Muscle of back (tissue), 13 donors: ENCODE data around the gene USP20. TPM values are rescaled to one million over a fixed set of nuclear protein-coding genes. Genes with fewer than 3 reads are reported as not detected.
"Not testable (repeated sequence)": the region's sequence is repeated elsewhere in the genome, so short reads cannot be mapped to it uniquely, and the experiment has no call there.

ENCODE experiments used
- DNase-seq, 3 donors: peaks; one replicate each; pipeline versions ENCODE4 v3.0.0 to v3.0.0-alpha.2; 2013
- long read RNA-seq, 9 donors: transcript quantifications; one replicate each; lab custom pipeline, GENCODE V29; 2026
- polyA plus RNA-seq, 10 donors: library from polyadenylated mRNA; unstranded; fragments of 120-200 nt; gene quantifications; one replicate each; pipeline ENCODE4 v1.2.1, GENCODE V29; 2013; ENCODE audit not compliant: insufficient read length in 10 of 10

USP20 gene
- polyA plus RNA-seq, result 10 to 100 TPM in 8 of 10 donors, 1 to 10 TPM in 2; 9.2 to 14.4 (median 12.5) TPM
- long read RNA-seq, donor 1, full-length matches to known transcripts, result 3 of 37 reads
- long read RNA-seq, donor 1, partial matches to known transcripts, result 10 of 37 reads
- long read RNA-seq, donor 1, other reads (novel, unspliced or antisense), result 24 of 37 reads
- long read RNA-seq, donor 2, result 0 reads
- long read RNA-seq, donor 3, result 0 reads
- long read RNA-seq, donor 4, result 0 reads
- long read RNA-seq, donor 5, full-length matches to known transcripts, result 1 of 1 reads
- long read RNA-seq, donor 5, partial matches to known transcripts, result 0 of 1 reads
- long read RNA-seq, donor 5, other reads (novel, unspliced or antisense), result 0 of 1 reads
- long read RNA-seq, donor 6, full-length matches to known transcripts, result 1 of 1 reads
- long read RNA-seq, donor 6, partial matches to known transcripts, result 0 of 1 reads
- long read RNA-seq, donor 6, other reads (novel, unspliced or antisense), result 0 of 1 reads
- long read RNA-seq, donor 7, result 0 reads
- long read RNA-seq, donor 8, result 0 reads
- long read RNA-seq, donor 9, result 0 reads

- peak; percentile 96 to 99 (median 99) for DNase-seq
These were observed at the start of gene USP20, which contains the start of gene C9orf78 for GRCh38 chr9:129835128-129835859. TSS of gene USP20 (plus strand) at chr9:129835458. CDS start at chr9:129852556, 17,098 bp downstream. TSS of gene C9orf78 (minus strand) at chr9:129835275. CDS start at chr9:129835221, 54 bp downstream.

DNA sequence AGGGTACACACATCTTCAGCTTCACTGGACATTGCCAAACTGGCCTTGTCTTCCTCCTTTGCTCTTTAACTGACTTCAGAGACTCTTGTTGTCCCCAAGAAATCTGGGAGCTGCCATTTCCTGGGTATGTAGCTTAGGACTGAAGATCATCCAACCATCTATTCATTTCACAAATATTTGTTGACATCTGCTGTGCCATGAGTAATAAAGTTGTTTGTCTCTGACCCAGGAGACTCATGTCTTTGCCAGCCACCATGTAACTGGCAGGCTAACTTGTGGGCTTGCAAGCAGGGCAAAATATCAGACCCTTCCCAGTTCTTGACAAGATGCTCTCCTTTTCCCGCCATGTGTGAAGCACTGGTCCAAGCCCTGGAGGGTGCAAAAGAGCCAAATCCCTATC lies 49.4 kb upstream of the USP20 start:
- no peak for DNase-seq

- DNase-seq, result no peak
These were observed 48.8 kb upstream of the USP20 start for GRCh38 chr9:129786481-129786880.

DNA sequence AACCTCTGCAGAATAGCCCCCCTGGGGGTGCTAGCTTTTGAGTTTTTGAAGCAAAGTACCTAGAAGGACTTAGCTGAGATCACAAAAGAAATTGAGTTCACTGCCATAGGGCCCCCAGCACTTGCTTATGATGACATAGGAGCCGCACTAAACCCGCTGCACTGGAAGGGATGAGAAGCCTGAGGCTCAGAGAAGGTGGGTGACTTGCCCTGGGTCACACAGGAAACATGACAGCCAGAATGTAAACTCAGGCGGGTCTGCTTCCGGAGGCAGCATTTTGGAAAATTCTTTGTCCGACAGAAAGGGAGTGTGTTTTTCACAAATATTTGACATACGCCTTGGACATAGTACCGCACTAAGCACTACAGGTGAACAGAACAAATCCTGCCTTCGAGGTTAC lies 40.7 kb upstream of the USP20 start:
- DNase-seq, result no peak

- DNase-seq, result not testable (repeated sequence)
These were observed 39.2 kb upstream of the USP20 start for GRCh38 chr9:129796029-129796428.

GRCh38 chr9:129798973-129799372 lies 36.3 kb upstream of the USP20 start:
- no peak for DNase-seq

GRCh38 chr9:129801504-129801903 lies 33.8 kb upstream of the USP20 start:
- no peak for DNase-seq

GRCh38 chr9:129802833-129803675 lies 32.2 kb upstream of the USP20 start, which contains the start of gene TOR1B:
TSS of gene TOR1B (plus strand) at chr9:129803184. CDS start at chr9:129803213, 29 bp downstream.
- peak; percentile 95 to 98 (median 97) for DNase-seq

GRCh38 chr9:129803676-129804060 lies 31.6 kb upstream of the USP20 start:
- DNase-seq, result no peak

- no peak for DNase-seq
These were observed 29.2 kb upstream of the USP20 start for GRCh38 chr9:129806061-129806460.

DNA sequence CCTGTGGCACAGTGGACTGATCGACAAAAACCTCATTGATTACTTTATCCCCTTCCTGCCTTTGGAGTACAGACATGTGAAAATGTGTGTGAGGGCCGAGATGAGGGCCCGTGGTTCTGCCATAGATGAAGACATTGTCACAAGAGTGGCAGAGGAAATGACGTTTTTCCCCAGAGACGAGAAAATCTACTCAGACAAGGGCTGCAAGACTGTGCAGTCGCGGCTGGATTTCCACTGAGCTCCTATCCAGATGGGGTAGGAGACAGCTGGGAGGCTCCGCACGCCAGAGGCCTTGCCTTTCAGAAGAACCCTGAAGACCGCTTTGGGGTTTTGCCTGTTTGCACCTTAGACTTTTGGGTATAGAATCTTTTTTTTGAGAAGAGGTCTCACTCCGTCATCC lies 25.9 kb upstream of the USP20 start:
- no peak for DNase-seq

- DNase-seq, result no peak
These were observed 25.1 kb upstream of the USP20 start for GRCh38 chr9:129810116-129810515.

GRCh38 chr9:129810788-129811187 lies 24.5 kb upstream of the USP20 start:
- no peak for DNase-seq

GRCh38 chr9:129811967-129812363 lies 23.3 kb upstream of the USP20 start:
- DNase-seq, result no peak

DNA sequence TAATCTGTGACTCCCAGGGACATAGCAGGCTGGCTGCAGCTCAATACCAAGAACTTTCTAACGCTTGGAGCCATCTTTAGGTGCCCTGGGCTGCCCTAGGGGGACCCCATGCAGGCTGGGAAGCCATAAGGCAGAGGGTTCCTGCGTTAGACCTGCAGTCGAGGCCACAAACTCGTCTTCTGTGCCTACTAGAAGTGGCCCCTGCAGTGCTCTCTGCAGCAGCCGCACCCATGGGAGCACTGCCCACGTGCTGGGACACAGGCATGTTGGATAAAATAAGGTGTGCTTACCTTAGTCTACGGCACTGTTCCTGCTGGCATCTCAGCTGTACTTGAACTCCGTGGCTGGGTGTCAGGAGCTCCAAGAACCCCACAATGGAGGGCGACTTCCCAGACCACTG lies 22.9 kb upstream of the USP20 start:
- no peak for DNase-seq

GRCh38 chr9:129813661-129814060 lies 21.6 kb upstream of the USP20 start:
- no peak for DNase-seq

DNA sequence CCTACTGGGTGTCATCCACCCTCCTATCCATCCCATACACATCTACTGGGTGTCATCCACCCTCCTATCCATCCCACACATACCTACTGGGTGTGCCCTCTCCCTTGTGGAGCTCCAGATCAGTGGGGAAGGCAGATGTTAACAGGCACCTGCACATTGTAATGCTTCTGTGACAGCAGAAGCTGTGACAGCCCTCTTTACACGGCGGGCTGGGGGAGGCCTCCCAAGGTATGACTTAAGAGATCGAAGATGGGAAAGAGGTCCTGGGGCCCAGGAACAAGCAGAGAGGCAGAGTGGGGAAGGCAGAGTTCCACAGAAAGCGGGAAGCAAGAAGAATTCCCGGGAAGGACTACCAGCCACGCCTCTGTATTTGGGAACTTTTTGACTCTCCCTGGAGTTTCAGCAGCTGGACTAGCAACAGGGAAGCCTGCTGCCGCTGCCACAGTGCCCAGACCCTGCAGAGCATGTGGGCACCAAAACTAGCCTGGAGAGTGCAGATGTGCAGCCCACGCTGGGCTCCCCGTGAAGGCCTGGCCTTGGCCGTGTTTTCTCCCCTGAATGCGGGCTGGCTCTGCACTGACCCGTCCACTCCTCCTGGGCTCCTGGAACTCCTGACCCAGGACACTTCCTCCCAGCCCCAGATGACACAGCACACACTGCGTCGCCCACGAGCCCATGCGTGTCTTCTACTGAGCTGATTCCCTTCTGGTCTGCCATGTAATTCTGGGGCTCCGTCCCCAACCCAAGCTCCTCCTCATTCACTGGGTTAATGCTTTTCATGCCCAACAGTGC lies 20.6 kb upstream of the USP20 start:
- DNase-seq, result no peak

GRCh38 chr9:129815278-129815677 lies 20.0 kb upstream of the USP20 start:
- DNase-seq, result no peak

- DNase-seq, result no peak
These were observed 18.5 kb upstream of the USP20 start for GRCh38 chr9:129816501-129817435.
